Measurements from ENCODE around the gene ACACA.

DNA sequence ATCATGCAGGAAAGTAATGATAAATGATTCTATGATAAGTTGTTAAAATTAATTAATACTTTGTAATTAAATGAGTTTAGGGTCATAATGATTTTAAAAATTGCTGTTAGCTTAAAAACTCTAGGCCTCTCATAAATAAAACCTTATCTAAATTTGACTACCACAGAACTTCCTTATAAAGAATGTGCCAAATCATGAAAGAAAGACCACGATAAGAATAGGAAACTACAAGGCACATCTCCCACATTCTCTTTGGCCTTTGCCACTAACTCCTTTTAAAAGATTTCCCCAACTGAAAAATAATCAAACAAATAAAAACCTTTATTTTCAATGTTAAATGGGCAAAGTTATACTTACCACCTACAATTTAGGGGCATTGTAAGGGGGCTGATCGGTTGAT lies 195.5 kb downstream of the ACACA start:
- TF ChIP-seq, protein P1, sequence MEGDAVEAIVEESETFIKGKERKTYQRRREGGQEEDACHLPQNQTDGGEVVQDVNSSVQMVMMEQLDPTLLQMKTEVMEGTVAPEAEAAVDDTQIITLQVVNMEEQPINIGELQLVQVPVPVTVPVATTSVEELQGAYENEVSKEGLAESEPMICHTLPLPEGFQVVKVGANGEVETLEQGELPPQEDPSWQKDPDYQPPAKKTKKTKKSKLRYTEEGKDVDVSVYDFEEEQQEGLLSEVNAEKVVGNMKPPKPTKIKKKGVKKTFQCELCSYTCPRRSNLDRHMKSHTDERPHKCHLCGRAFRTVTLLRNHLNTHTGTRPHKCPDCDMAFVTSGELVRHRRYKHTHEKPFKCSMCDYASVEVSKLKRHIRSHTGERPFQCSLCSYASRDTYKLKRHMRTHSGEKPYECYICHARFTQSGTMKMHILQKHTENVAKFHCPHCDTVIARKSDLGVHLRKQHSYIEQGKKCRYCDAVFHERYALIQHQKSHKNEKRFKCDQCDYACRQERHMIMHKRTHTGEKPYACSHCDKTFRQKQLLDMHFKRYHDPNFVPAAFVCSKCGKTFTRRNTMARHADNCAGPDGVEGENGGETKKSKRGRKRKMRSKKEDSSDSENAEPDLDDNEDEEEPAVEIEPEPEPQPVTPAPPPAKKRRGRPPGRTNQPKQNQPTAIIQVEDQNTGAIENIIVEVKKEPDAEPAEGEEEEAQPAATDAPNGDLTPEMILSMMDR (IDR thresholded peaks at IDR 0.05), result no peak
- TF ChIP-seq EZH2 (IDR thresholded peaks at IDR 0.05; ENCODE audit: borderline replicate concordance, insufficient read depth, low read depth, low read length, poor library complexity, severe bottlenecking), result no peak

Data from B cell (primary cell).